HG03432 (cell line): ENCODE data around the gene LYZ.

Source experiments
- ATAC-seq: cut with Tn5 transposase; IDR thresholded peaks from one replicate; pipeline ENCODE4 v1.9.1; 2021; ENCODE audit warnings: mild to moderate bottlenecking, moderate library complexity; ENCODE audit not compliant: unreplicated experiment

LYZ gene

GRCh38 chr12:69338120-69338859 is 9.9 kb upstream of the LYZ start:
- ATAC-seq: no peak

GRCh38 chr12:69338936-69339335 is 9.2 kb upstream of the LYZ start:
- ATAC-seq: no peak

- ATAC-seq: no peak
These were observed 8.2 kb upstream of the LYZ start for GRCh38 chr12:69339999-69340398.

GRCh38 chr12:69341328-69341727 is 6.9 kb upstream of the LYZ start:
- ATAC-seq: no peak

GRCh38 chr12:69342421-69342820 is 5.8 kb upstream of the LYZ start:
- ATAC-seq: no peak

GRCh38 chr12:69343357-69343756 is 4.8 kb upstream of the LYZ start:
- no peak for ATAC-seq

- ATAC-seq: no peak
These were observed 4.1 kb upstream of the LYZ start for GRCh38 chr12:69343885-69344612.

- ATAC-seq: no peak
These were observed 3.1 kb upstream of the LYZ start for GRCh38 chr12:69345077-69345476.

- ATAC-seq: no peak
These were observed 2.4 kb upstream of the LYZ start for GRCh38 chr12:69345742-69346141.

GRCh38 chr12:69350002-69350626 is 1.9 kb downstream of the LYZ start:
- ATAC-seq: no peak

GRCh38 chr12:69350777-69351176 is 2.6 kb downstream of the LYZ start:
- ATAC-seq: no peak

GRCh38 chr12:69351462-69352236 is 3.5 kb downstream of the LYZ start:
- no peak for ATAC-seq

GRCh38 chr12:69352904-69353303 is 4.7 kb downstream of the LYZ start:
- ATAC-seq: no peak

- no peak for ATAC-seq
These were observed 6.0 kb downstream of the LYZ start for GRCh38 chr12:69354172-69354555.

- no peak for ATAC-seq
These were observed 6.5 kb downstream of the LYZ start for GRCh38 chr12:69354556-69355187.

- ATAC-seq: no peak
These were observed 7.3 kb downstream of the LYZ start for GRCh38 chr12:69355363-69356028.

- ATAC-seq: peak; percentile 90
These were observed 11.6 kb downstream of the LYZ start, which contains the start of gene YEATS4 for GRCh38 chr12:69359531-69360347. Gene YEATS4 (plus strand): TSS chr12:69359743. CDS start chr12:69359973, 230 bp downstream.

GRCh38 chr12:69360348-69360672 is 12.1 kb downstream of the LYZ start:
- no peak for ATAC-seq

- ATAC-seq: no peak
These were observed 18.6 kb downstream of the LYZ start for GRCh38 chr12:69366796-69367195.
